Measurements from ENCODE around the gene NPAS3. TPM values are rescaled to one million over a fixed set of nuclear protein-coding genes. Genes with fewer than 3 reads are reported as not detected.

The NPAS3 gene
- total and polyA plus RNA-seq, 2 of the 13 experiments (the other 11 are each of a cell fraction or from before 2014, with no cell fraction given), result not detected

- in situ Hi-C loops (cut with HindIII; ENCODE audit: extremely low pct_ligation_motif_present, low pct_unique_long_range_greater_than_20kb), result no loop called here
- TF ChIP-seq RELA (CRISPR knock-in tag; IDR thresholded peaks at IDR 0.05) (no peak), MNT (IDR thresholded peaks at IDR 0.05) (peak; percentile 58), USF2 (IDR thresholded peaks at IDR 0.05; ENCODE audit: low read depth, low read length) (peak; percentile 60; the same call in 1 of the 2 replicates), USF2 (CRISPR knock-in tag; IDR thresholded peaks at IDR 0.05; ENCODE audit: borderline replicate concordance) (no peak), ZNF20 (CRISPR knock-in tag; IDR thresholded peaks at IDR 0.05) (no peak)
- Histone ChIP-seq H3K27me3 (ENCODE audit: control insufficient read depth in 1 of 2, insufficient read depth in 2 of 2, low read length in 2 of 2) (no peaks in the 10 kb centered on the region), H2AFZ (ENCODE audit: low read length) (no peak overlapping the region), H3K9me3 (ENCODE audit: low read length) (no peaks in the 10 kb centered on the region), H3K4me2 (ENCODE audit: low read depth, low read length) (no peak overlapping the region), H3K4me3 (replicated peaks in 1 of 3; ENCODE audit: insufficient read depth in 1 of 3, low read depth in 2 of 3, low read length in 3 of 3) (no peak overlapping the region), H3K79me2 (ENCODE audit: insufficient read depth, low read length) (no peaks in the 10 kb centered on the region), H3K27ac (ENCODE audit: extremely low read length, insufficient read depth, low read length) (no peak overlapping the region), H3K36me3 (replicated peaks in 1 of 2; ENCODE audit: control insufficient read depth in 1 of 2, insufficient read depth in 2 of 2, low read length in 2 of 2) (no peaks in the 10 kb centered on the region), H3K4me1 (ENCODE audit: insufficient read depth, low read length) (no peaks in the 10 kb centered on the region), H3K9ac (ENCODE audit: insufficient read depth, low read depth, low read length) (no peak overlapping the region), H4K20me1 (ENCODE audit: insufficient read depth, low read length) (no peaks in the 10 kb centered on the region)
- BruUV-seq (replicated peaks), result no TSS peak
- ChIA-PET POLR2A (no interaction called here), CTCF (ENCODE audit: low intra/inter-chr PET ratio, low total read pairs) (no interaction called here)
- ATAC-seq (no peak), FAIRE-seq (no peak), DNase-seq (ENCODE audit: low spot score) (no peak)
- intact Hi-C loops (cut with micrococcal nuclease; ENCODE audit: unreplicated experiment), result no loop called here
- 18% methylated on average over 4 of the region's 4 CpGs for WGBS (ENCODE audit: low lambda C conversion rate)
Observed at GRCh38 chr14:33528655-33529054, 590.0 kb downstream of the NPAS3 start.

All from HepG2 (cell line).